ENCODE measurements around the gene SLC17A9. TPM values are rescaled to one million over a fixed set of nuclear protein-coding genes. Genes with fewer than 3 reads are reported as not detected.

The SLC17A9 gene
- total RNA-seq, 1 experiment from 2014 or later, result 37.6 TPM

GRCh38 chr20:63014710-63015109, 62.2 kb downstream of the SLC17A9 start:
- H2AFZ ChIP-seq (ENCODE audit: low read depth, low read length, poor library complexity, severe bottlenecking), result no peak overlapping the region
- H3K4me3 ChIP-seq (replicated peaks in 1 of 2; ENCODE audit: low read depth in 1 of 2, low read length in 2 of 2), result no peak overlapping the region
- no peaks in the 10 kb centered on the region for H3K9me2 ChIP-seq (ENCODE audit: insufficient read depth)
- RAD21 ChIA-PET (ENCODE audit: low non-redundant PET in 1 of 2, low total read pairs in 2 of 2, uncharacterized antibody in 2 of 2, unreplicated experiment in 2 of 2), result no interaction called here
- H3K27me3 ChIP-seq (ENCODE audit: insufficient read depth, low read length), result no peaks in the 10 kb centered on the region
- no peak overlapping the region for H3K27ac ChIP-seq (ENCODE audit: low read depth, low read length)
- BruUV-seq (replicated peaks), result no TSS peak
- no peaks in the 10 kb centered on the region for H3K79me2 ChIP-seq (ENCODE audit: insufficient read depth, low read length)
- TF ChIP-seq JUND (IDR thresholded peaks at IDR 0.05), result no peak
- TF ChIP-seq EZH2 (IDR thresholded peaks at IDR 0.05), result no peak
- no peak for TF ChIP-seq SRF (IDR thresholded peaks at IDR 0.05; ENCODE audit: low read depth)
- no peak for TF ChIP-seq RAD21 (IDR thresholded peaks at IDR 0.05; ENCODE audit: low read depth)
- no peak for TF ChIP-seq YY1 (IDR thresholded peaks at IDR 0.05; ENCODE audit: extremely low read depth, insufficient replicate concordance, low read depth, low read length)
- no peak for TF ChIP-seq SIN3A (IDR thresholded peaks at IDR 0.05; ENCODE audit: low read depth)
- no peak for TF ChIP-seq CBX3 (IDR thresholded peaks at IDR 0.05; ENCODE audit: low read depth)
- TF ChIP-seq, protein P1, sequence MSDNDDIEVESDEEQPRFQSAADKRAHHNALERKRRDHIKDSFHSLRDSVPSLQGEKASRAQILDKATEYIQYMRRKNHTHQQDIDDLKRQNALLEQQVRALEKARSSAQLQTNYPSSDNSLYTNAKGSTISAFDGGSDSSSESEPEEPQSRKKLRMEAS (IDR thresholded peaks at IDR 0.05), result no peak
- no peak for TF ChIP-seq FOSL1 (IDR thresholded peaks at IDR 0.05; ENCODE audit: low read depth)
- TF ChIP-seq POLR2A (IDR thresholded peaks at IDR 0.05; ENCODE audit: borderline replicate concordance, extremely low read depth, insufficient read depth, insufficient read length), result no peak
- TF ChIP-seq, protein P2, sequence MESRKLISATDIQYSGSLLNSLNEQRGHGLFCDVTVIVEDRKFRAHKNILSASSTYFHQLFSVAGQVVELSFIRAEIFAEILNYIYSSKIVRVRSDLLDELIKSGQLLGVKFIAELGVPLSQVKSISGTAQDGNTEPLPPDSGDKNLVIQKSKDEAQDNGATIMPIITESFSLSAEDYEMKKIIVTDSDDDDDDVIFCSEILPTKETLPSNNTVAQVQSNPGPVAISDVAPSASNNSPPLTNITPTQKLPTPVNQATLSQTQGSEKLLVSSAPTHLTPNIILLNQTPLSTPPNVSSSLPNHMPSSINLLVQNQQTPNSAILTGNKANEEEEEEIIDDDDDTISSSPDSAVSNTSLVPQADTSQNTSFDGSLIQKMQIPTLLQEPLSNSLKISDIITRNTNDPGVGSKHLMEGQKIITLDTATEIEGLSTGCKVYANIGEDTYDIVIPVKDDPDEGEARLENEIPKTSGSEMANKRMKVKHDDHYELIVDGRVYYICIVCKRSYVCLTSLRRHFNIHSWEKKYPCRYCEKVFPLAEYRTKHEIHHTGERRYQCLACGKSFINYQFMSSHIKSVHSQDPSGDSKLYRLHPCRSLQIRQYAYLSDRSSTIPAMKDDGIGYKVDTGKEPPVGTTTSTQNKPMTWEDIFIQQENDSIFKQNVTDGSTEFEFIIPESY (IDR thresholded peaks at IDR 0.05; ENCODE audit: extremely low read depth, insufficient replicate concordance, low read length), result no peak
- no peaks in the 10 kb centered on the region for H4K20me1 ChIP-seq (ENCODE audit: insufficient read depth)
- DNase-seq (ENCODE audit: low read depth, low spot score) (no peak), ATAC-seq (no peak)
- H3K9ac ChIP-seq (ENCODE audit: low read length), result no peak overlapping the region
- intact Hi-C loops (cut with micrococcal nuclease), result no loop called here
- H3K9me3 ChIP-seq (ENCODE audit: control insufficient read depth in 1 of 2, insufficient read depth in 1 of 2, low read depth in 1 of 2, low read length in 2 of 2), result no peaks in the 10 kb centered on the region
- POLR2A ChIA-PET, result no interaction called here
- H3K4me1 ChIP-seq (ENCODE audit: control insufficient read depth in 1 of 2, insufficient read depth in 2 of 2, low read length in 2 of 2), result no peaks in the 10 kb centered on the region
- H3K4me2 ChIP-seq (ENCODE audit: low read length), result no peak overlapping the region
- H3K36me3 ChIP-seq (ENCODE audit: control insufficient read depth in 1 of 2, insufficient read depth in 2 of 2, low read length in 2 of 2), result no peaks in the 10 kb centered on the region
- CTCF ChIA-PET, result no interaction called here
